SU-DHL-6 (cell line): ENCODE data around the gene RBM8A.

Experiments
- CTCF ChIP-seq: fragments of 200-600 bp; sonication (generic); IDR thresholded peaks from one replicate; pipeline ENCODE4 v1.5.1; 2017; ENCODE audit warnings: antibody characterized with exemption, mild to moderate bottlenecking, low read length, moderate library complexity; ENCODE audit not compliant: insufficient read depth, poor library complexity, severe bottlenecking
- EZH2phosphoT487 ChIP-seq: fragments of 200-600 bp; sonication (generic), shearing (Covaris generic); conservative IDR thresholded peaks from 2 replicates; pipeline ENCODE4 v1.6.1; 2018; ENCODE audit warnings: mild to moderate bottlenecking, antibody characterized with exemption, low read length, moderate library complexity, mixed read lengths

GRCh38 chr1:145962157-145963102 is 35.1 kb upstream of the RBM8A start:
- TF ChIP-seq CTCF (no peak), EZH2phosphoT487 (no peak)
